Hematopoietic multipotent progenitor cell treated with erythropoietin and hydrocortisone succinate and interleukin-3 and kit ligand, for 8 days (in vitro differentiated cells): Measurements from ENCODE around the gene CTAGE6.
"Not testable (repeated sequence)": the region's sequence is repeated elsewhere in the genome, so short reads cannot be mapped to it uniquely, and the experiment has no call there.

Experiments
- DNase-seq: peaks from one replicate; pipeline ENCODE4 v3.0.0-alpha.2; 2015

Gene CTAGE6

DNA sequence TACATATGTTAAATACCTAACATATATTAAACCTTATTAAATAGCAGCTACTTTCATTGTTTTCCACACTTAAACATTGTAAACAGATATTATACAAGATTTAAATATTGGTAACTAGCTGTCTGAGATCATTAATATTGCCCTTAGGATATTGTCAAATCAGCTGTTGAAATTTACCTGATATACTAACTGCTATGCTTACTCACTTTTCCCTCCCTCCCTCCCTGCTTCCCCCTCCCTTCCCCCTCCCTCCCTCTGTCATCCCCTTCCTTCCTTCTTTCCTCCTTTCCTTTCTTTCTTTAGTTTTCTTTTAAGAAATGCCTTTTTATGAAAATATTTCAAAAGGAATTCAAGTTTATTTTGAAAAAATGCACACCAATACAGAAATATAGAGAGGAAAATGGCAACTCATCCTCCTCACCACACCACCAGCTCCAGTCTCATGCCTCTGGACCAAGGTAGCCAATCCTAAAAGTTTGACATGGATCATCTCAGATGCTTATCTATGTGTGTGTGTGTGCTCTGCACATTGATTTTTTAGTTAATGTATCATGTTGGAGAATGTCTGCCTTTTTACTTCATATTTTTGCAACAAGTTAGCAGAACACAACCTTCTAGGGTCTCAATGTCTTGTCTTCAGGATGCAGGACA is 41.8 kb downstream of the CTAGE6 start:
- DNase-seq, result not testable (repeated sequence)

DNA sequence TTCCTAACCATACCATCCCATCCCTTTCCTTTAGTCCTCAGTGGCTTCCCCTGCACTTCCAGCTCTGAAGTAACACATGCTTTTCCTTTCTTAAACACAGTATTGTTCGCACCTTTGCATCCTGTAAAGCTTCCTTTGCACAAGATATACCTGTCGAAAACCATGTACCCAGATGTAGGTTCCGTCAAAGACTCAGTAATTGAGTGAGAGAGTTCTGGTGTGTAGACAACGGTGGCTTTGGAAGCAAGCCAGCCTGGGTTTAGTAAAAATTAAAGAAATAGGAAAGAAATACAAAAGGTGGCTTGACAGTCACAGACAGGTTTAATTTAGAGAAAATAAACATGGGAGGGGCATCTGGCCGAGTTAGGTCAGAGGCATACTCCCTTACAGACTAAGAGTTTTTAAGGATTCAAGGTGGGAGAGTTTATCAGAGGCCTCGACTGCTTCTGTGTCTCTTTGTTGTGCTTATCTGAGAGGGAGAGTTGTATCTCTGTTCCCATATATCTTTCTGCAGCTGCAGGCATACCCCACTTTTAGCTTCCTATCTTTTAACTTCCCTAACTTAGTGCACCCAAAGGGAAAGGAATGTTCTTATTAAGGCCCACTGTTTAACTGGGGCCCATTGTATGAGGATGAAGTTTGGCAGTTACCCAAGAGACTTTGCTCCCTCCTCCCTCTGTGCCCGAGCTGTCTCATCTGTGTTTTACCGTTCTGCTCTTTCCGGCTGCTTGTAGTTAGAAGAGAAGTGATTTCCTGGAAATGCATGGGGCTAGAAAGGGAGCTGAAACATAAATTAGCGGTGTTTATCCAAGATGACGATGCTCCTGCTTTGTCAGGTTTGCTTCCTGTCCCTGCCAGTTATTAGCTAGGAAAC is 42.7 kb downstream of the CTAGE6 start:
- not testable (repeated sequence) for DNase-seq

GRCh38 chr7:143712381-143712780 is 45.1 kb downstream of the CTAGE6 start:
- not testable (repeated sequence) for DNase-seq

- not testable (repeated sequence) for DNase-seq
Measured at GRCh38 chr7:143711727-143712324, 45.7 kb downstream of the CTAGE6 start.

DNA sequence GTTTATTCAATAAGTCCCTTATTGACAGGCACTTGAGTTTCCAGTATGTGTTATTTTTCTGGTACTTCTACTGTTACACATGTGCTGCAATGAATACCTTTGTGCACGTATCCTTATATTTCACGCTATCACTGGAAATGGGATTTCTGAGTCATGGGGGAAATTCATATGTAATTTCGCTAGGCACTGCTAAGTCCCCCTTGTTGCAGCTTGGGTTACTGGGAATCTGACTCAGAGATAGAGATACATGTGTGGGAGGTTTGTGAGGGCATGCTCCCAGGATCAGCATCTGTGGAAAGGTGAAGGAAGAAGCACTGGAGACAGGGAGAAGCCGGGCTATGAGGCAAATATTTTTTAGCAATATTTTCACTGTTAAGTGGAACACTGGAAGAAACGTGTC is 47.6 kb downstream of the CTAGE6 start:
- not testable (repeated sequence) for DNase-seq
